Coronary artery (tissue), 2 donors: ENCODE data around the gene PEBP1.
"Not testable (repeated sequence)": the region's sequence is repeated elsewhere in the genome, so short reads cannot be mapped to it uniquely, and the experiment has no call there.

ENCODE experiments used
- DNase-seq: peaks from one replicate; pipeline ENCODE4 v3.0.0-alpha.2; 2017; ENCODE audit warnings: low spot score
- H3K27ac ChIP-seq, 2 donors: fragments of 200-600 bp; sonication (generic); one replicate each; pipeline ENCODE4 v1.5.1; 2016 to 2019
- H3K4me3 ChIP-seq: fragments of 200-600 bp; sonication (generic); 2 replicates; pipeline ENCODE4 v1.5.1; 2016; ENCODE audit warnings: mild to moderate bottlenecking, moderate library complexity
- TF ChIP-seq, protein P1 (sequence below): fragments of 200-600 bp; sonication (generic); IDR thresholded peaks from one replicate; pipeline ENCODE4 v1.5.1; 2019; ENCODE audit warnings: antibody characterized with exemption

PEBP1 gene

DNA sequence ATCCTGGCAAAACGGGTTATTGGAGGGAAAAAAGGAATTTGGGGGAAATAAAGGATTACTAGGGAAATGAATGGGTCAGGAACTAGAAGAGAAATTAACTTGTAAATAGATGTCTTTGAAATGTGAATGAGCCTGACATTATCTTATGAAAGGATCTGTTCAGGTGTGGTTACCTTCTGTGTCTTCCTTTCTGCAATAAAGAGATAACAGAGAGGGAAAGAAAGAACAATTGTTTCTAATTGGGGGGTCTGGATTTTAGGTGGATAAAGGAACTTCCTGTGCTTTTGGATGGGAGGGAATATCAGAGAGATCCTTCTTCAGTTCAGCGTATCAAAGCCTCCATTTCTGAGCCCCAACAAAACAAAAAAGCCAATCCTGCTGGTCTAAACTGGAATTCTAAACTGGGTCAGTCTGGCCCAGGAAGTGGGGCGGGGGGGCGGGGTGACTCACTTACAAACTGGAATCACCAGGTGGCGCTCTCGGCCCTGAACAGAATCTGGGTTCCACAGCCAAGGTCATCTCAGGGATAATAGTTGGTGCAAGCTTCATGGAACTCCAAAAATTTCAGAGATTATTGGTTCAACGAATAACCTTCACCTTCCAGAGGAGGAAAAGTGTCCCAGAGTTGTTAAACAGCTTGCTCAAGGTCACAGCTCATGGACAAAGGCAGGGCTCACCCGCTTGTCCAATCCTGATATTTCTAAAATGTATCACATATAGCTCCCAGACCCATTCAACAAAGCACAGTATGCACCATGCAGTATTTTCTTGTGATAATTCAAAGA, 15.2 kb upstream of the PEBP1 start:
- TF ChIP-seq, protein P1, sequence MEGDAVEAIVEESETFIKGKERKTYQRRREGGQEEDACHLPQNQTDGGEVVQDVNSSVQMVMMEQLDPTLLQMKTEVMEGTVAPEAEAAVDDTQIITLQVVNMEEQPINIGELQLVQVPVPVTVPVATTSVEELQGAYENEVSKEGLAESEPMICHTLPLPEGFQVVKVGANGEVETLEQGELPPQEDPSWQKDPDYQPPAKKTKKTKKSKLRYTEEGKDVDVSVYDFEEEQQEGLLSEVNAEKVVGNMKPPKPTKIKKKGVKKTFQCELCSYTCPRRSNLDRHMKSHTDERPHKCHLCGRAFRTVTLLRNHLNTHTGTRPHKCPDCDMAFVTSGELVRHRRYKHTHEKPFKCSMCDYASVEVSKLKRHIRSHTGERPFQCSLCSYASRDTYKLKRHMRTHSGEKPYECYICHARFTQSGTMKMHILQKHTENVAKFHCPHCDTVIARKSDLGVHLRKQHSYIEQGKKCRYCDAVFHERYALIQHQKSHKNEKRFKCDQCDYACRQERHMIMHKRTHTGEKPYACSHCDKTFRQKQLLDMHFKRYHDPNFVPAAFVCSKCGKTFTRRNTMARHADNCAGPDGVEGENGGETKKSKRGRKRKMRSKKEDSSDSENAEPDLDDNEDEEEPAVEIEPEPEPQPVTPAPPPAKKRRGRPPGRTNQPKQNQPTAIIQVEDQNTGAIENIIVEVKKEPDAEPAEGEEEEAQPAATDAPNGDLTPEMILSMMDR, result peak; percentile 59
- Histone ChIP-seq H3K27ac (no peak overlapping the region), H3K4me3 (no peak overlapping the region)
- peak; percentile 84 for DNase-seq

DNA sequence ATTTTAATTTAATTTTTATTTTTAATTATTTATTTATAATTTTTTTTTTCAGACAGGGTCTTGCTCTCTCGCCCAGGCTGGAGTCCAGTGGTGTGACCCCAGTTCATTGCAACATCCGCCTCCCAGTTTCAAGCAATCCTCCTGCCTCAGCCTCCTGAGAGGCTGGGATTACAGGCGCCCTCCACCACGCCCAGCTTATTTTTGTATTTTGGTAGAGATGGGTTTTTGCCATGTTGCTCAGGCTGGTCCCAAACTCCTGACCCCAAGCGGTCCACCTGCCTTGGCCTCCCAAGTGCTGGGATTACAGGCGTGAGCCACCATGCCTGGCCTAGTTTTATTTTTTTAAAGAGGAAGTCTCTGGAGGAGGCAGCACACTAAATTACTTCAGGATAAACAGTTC, 13.7 kb upstream of the PEBP1 start:
- TF ChIP-seq, protein P1, result no peak
- no peak for DNase-seq
- Histone ChIP-seq H3K4me3 (no peak overlapping the region), H3K27ac (no peak overlapping the region)

DNA sequence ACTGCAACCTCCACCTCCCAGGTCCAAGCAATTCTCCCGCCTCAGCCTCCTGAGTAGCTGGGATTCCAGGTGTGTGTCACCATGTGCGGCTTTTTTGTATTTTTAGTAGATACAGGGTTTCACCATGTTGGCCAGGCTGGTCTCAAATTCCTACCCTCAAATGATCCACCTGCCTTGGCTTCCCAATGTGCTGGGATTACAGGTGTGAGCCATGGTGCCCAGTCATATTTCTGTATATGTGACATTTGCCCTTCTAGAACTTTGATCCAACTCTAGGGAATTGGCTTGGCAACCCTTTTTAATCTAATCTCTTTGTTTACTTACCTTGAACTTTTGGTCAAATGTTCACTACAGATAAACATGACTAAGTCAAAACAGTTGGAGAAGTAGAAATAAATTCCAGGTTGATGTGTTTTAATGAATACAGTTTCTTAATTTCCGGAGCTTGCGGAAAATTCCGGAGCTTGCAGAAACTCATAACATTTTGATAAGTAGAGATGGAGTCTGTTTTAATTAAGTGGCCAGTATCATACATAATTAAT, 11.5 kb upstream of the PEBP1 start:
- H3K4me3 ChIP-seq, result no peak overlapping the region
- TF ChIP-seq, protein P1, result no peak
- no peak for DNase-seq
- no peak overlapping the region for H3K27ac ChIP-seq

DNA sequence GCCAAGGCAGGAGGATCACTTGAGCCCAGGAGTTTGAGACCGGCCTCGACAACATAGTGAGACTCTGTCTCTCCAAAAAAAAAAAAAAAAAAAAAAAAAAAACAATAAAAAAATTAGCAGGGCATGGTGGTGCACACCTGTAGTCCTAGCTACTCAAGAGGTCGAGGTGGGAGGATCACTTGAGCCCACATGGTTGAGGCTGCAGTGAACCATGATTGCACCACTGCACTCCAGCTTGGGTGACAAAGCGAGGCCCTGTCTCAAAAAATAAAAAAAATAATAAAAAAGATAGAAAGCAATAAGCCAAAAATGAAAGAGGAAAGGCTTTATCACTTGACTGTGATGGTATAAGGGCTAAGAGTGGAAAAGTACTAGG, 10.2 kb upstream of the PEBP1 start:
- H3K4me3 ChIP-seq, result no peak overlapping the region
- TF ChIP-seq, protein P1, result no peak
- DNase-seq, result no peak
- no peak overlapping the region for H3K27ac ChIP-seq

DNA sequence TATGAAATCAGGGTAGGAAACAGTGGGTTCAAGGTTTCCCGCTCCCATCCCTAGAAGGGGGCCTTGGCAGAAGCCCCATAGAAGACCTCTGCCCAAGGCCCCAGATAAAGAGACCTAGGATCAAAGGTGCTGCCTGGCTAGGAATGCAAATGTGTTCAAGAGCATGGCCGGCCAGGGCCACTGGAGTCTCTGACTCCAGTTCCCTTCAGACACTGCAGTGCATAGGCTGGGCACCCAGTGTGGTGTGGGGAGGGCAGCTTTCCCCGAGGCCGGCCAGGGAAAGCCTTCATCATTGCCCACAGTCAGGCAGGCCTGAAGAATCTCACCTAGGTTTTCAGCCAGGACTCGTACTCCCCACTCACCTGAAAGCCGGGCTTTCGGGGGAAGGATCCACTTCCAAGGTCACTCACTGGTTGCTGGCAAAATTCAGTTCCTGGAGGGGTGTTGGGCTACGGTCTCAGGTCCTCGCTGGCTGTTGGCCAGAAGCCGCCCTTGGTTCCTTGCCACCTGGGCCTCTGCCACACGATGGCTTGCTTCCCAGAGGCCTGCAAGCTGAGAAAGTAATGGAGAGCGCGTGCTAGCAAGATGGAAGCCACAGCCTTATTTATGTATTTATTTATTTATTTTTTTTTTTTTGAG, 9.7 kb upstream of the PEBP1 start:
- TF ChIP-seq, protein P1, result no peak
- Histone ChIP-seq H3K4me3 (no peak overlapping the region), H3K27ac (no peak overlapping the region)
- no peak for DNase-seq

DNA sequence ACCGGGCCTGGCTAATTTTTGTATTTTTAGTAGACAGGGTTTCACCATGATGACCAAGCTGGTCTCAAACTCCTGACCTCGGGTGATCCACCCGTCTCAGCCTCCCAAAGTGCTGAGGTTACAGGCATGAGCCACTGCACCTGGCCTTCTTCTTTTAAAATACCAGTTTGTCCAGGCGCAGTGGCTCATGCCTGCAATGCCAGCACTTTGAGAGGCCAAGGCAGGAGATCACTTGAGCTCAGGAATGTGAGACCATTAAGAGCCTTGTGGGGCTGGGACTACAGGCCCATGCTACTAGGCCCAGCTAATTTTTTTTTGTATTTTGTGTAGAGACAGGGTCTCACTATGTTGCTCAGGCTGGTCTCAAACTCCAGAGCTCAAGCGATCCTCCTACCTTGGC, 8.1 kb upstream of the PEBP1 start:
- DNase-seq, result no peak
- TF ChIP-seq, protein P1, result no peak
- Histone ChIP-seq H3K4me3 (no peak overlapping the region), H3K27ac (no peak overlapping the region)

DNA sequence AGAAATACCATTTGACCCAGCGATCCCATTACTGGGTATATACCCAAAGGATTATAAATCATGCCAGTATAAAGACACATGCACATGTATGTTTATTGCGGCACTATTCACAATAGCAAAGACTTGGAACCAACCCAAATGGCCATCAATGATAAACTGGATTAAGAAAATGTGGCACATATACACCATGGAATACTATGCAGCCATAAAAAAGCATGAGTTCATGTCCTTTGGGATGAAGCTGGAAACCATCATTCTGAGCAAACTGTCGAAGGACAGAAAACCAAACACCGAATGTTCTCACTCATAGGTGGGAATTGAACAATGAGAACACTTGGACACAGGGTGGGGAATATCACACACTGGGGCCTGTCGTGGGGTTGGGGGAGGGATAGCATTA, 6.5 kb upstream of the PEBP1 start:
- not testable (repeated sequence) for H3K4me3 ChIP-seq, DNase-seq, H3K27ac ChIP-seq
